Activated B cell treated with CpG ODN at 0.5 μM for 24 hours (primary cell): ENCODE results near the gene SLC16A4. TPM values are rescaled to one million over a fixed set of nuclear protein-coding genes. Genes with fewer than 3 reads are reported as not detected.
"Not testable (repeated sequence)": the region's sequence is repeated elsewhere in the genome, so short reads cannot be mapped to it uniquely, and the experiment has no call there.

Source experiments
- ATAC-seq: fragments of 200-7000 bp; cut with Tn5 transposase; one replicate; pipeline ENCODE4 v1.10.0; 2021; ENCODE audit warnings: low read depth, mild to moderate bottlenecking, moderate library complexity
- CTCF ChIA-PET: fragments of 350-600 bp; sonication (Branson Sonifier 250); formaldehyde crosslinking; loops from one replicate; lab custom pipeline; 2021; ENCODE audit warnings: antibody characterized with exemption; lab: Charles Lee
- POLR2A ChIA-PET: fragments of 350-600 bp; sonication (Branson Sonifier 250); formaldehyde crosslinking; loops from one replicate; lab custom pipeline; 2021; ENCODE audit warnings: antibody characterized with exemption; lab: Charles Lee
- DNase-seq: peaks from one replicate; pipeline ENCODE4 v3.0.0; 2022
- H3K27ac Mint-ChIP-seq: one replicate; pipeline ENCODE4 v1.8.0; 2020; ENCODE audit warnings: mixed read lengths
- H3K27me3 Mint-ChIP-seq: one replicate; pipeline ENCODE4 v1.8.0; 2021; ENCODE audit warnings: mixed read lengths
- H3K36me3 Mint-ChIP-seq: one replicate; pipeline ENCODE4 v1.8.0; 2021; ENCODE audit warnings: low read depth, mixed read lengths
- H3K4me1 Mint-ChIP-seq: one replicate; pipeline ENCODE4 v1.8.0; 2021; ENCODE audit warnings: mixed read lengths
- H3K4me3 Mint-ChIP-seq: one replicate; pipeline ENCODE4 v1.8.0; 2020; ENCODE audit warnings: mild to moderate bottlenecking, mixed read lengths
- H3K9me3 Mint-ChIP-seq: one replicate; pipeline ENCODE4 v1.8.0; 2020; ENCODE audit warnings: mixed read lengths
- intact Hi-C: fragments of 100-400 bp; cut with micrococcal nuclease; formaldehyde crosslinking; loops from one replicate; pipeline ENCODE4 v1.15.1; 2024
- total RNA-seq: library from RNA; stranded (reverse); gene quantifications from 2 replicates; pipeline ENCODE4 v1.2.3, GENCODE V29; 2022
- TF ChIP-seq, protein P1 (sequence below): fragments of 200-600 bp; IDR thresholded peaks from one replicate; pipeline ENCODE4 v1.8.0; 2022; ENCODE audit warnings: antibody characterized with exemption, mild to moderate bottlenecking

Gene SLC16A4
- total RNA-seq, 1 donor from 2014 or later: 0.89 TPM

- intact Hi-C loops: loop anchor here (5.0 kb wide), 1 partner anchor 37 kb away; no protein-coding TSS in a partner anchor
- ATAC-seq (no peak), DNase-seq (no peak)
- H3K9me3 Mint-ChIP-seq: no peaks in the 10 kb centered on the region
- peaks cover 15% of the 10 kb centered on the region for H3K36me3 Mint-ChIP-seq
- H3K27me3 Mint-ChIP-seq: no peaks in the 10 kb centered on the region
- TF ChIP-seq, protein P1, sequence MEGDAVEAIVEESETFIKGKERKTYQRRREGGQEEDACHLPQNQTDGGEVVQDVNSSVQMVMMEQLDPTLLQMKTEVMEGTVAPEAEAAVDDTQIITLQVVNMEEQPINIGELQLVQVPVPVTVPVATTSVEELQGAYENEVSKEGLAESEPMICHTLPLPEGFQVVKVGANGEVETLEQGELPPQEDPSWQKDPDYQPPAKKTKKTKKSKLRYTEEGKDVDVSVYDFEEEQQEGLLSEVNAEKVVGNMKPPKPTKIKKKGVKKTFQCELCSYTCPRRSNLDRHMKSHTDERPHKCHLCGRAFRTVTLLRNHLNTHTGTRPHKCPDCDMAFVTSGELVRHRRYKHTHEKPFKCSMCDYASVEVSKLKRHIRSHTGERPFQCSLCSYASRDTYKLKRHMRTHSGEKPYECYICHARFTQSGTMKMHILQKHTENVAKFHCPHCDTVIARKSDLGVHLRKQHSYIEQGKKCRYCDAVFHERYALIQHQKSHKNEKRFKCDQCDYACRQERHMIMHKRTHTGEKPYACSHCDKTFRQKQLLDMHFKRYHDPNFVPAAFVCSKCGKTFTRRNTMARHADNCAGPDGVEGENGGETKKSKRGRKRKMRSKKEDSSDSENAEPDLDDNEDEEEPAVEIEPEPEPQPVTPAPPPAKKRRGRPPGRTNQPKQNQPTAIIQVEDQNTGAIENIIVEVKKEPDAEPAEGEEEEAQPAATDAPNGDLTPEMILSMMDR: no peak
- H3K4me1 Mint-ChIP-seq: peaks cover 35% of the 10 kb centered on the region
- ChIA-PET POLR2A (interaction anchor here (0.6 to 8.7 kb wide), 3 partner anchors 24 to 71 kb away, joined by 3 to 149 read pairs (median 47); partner anchors contain the start of gene RBM15), CTCF (interaction anchor here (0.7 to 3.0 kb wide), 8 partner anchors 24 to 212 kb away, joined by 3 to 46 read pairs (median 8); partner anchors contain the start of gene RBM15)
- peak overlapping the region; percentile 19 for H3K4me3 Mint-ChIP-seq
- H3K27ac Mint-ChIP-seq: no peak overlapping the region
Observed at GRCh38 chr1:110409316-110409715, 18.5 kb upstream of the SLC16A4 start.

GRCh38 chr1:110408488-110408887 lies 17.7 kb upstream of the SLC16A4 start:
- no peaks in the 10 kb centered on the region for H3K9me3 Mint-ChIP-seq
- peak overlapping the region; percentile 97 for H3K4me3 Mint-ChIP-seq
- TF ChIP-seq, protein P1: no peak
- CTCF ChIA-PET: interaction anchor here (0.6 to 3.0 kb wide), 10 partner anchors 24 to 212 kb away, joined by 3 to 46 read pairs (median 7); partner anchors contain the start of gene RBM15
- H3K4me1 Mint-ChIP-seq: peaks cover 35% of the 10 kb centered on the region
- peaks cover 23% of the 10 kb centered on the region for H3K36me3 Mint-ChIP-seq
- no peak for DNase-seq
- intact Hi-C loops: loop anchor here (5.0 kb wide), 1 partner anchor 36 kb away; no protein-coding TSS in a partner anchor
- no peak for ATAC-seq
- POLR2A ChIA-PET: interaction anchor here (0.7 to 8.7 kb wide), 5 partner anchors 23 to 198 kb away, joined by 3 to 149 read pairs (median 9); partner anchors contain the start of genes KCNC4 and RBM15
- H3K27ac Mint-ChIP-seq: peak overlapping the region; percentile 96
- no peaks in the 10 kb centered on the region for H3K27me3 Mint-ChIP-seq

DNA sequence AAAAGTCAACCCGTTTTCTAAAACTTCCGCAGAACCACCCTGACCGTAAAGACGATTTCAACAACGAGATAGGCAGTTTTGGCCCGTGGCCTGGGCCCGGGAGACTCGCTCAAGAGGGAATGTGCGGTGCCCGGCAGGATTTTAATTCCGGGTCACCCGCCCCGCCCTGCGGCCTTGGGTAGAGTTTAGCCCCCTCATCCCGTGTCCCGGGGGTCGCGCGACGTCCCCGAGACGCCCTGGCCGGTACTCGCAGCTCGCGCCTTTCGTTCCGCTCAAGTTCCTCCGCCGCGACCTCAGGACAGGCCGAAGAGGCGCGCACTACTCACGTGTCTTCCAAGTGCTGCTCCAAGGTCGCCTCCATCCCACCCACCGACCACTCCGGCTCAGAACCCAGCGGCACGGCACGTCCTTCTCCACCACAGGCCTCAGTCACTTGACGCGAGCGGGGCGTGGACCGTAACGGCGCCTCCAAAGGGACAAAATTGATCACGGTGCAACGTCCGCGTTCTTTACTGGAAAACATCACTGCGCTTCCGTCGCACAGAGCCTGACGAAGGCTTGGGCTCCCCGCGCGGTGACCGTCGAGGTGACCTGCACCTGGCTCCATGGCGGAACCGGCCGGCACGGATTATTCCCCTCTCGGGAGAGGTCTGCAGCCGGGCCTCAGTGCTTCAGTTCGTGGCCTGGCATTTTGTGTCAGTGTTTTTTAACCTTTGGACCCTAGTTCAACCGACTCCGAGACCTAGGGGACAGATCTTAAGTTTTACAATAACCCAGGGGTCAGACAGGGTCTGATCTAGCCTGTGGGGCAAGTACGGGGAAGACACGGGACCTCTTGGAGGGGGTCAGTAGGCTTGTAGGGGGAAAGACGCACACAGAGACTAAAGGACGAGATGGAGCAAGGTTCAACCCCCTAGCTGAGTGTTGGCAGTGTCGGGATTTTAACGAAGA lies 16.7 kb upstream of the SLC16A4 start, which contains the start of gene LAMTOR5:
Gene LAMTOR5 (minus strand): TSS at position 435 of the 951 bp plus-strand sequence. CDS start 74 bp downstream, at position 361.
- H3K9me3 Mint-ChIP-seq: no peaks in the 10 kb centered on the region
- CTCF ChIA-PET: interaction anchor here (1.3 to 3.0 kb wide), 9 partner anchors 23 to 211 kb away, joined by 4 to 46 read pairs (median 8); partner anchors contain the start of gene RBM15
- intact Hi-C loops: loop anchor here (1.0 to 5.0 kb wide), 6 partner anchors 22 to 373 kb away; partner anchors contain the start of gene STRIP1

GRCh38 chr1:110406407-110406806 lies 15.6 kb upstream of the SLC16A4 start:
- Mint-ChIP-seq H3K4me3 (peak overlapping the region; percentile 97), H3K27ac (peak overlapping the region; percentile 96), H3K36me3 (peaks cover 42% of the 10 kb centered on the region), H3K4me1 (peaks cover 22% of the 10 kb centered on the region)
- DNase-seq, ATAC-seq, H3K27me3 Mint-ChIP-seq, H3K9me3 Mint-ChIP-seq: not testable (repeated sequence)
- CTCF ChIA-PET: interaction anchor here (0.8 to 1.1 kb wide), 2 partner anchors 54 to 68 kb away, joined by 3 read pairs; no protein-coding TSS in a partner anchor
- intact Hi-C loops: loop anchor here (2.0 to 5.0 kb wide), 2 partner anchors 34 to 372 kb away; partner anchors contain the start of gene STRIP1
- POLR2A ChIA-PET: interaction anchor here (1.6 to 8.7 kb wide), 5 partner anchors 14 to 196 kb away, joined by 4 to 149 read pairs (median 9); partner anchors contain the start of genes KCNC4 and RBM15

More for the DNA sequence above, 16.7 kb upstream of the SLC16A4 start, which contains the start of gene LAMTOR5:
- POLR2A ChIA-PET: interaction anchor here (0.9 to 8.7 kb wide), 4 partner anchors 22 to 197 kb away, joined by 3 to 149 read pairs (median 28); partner anchors contain the start of genes KCNC4 and RBM15
- TF ChIP-seq, protein P1: no peak
- Mint-ChIP-seq H3K4me1 (peaks cover 26% of the 10 kb centered on the region), H3K27ac (peak within 1 kb of the TSS; percentile 96), H3K27me3 (no peaks in the 10 kb centered on the region), H3K4me3 (peak within 1 kb of the TSS; percentile 97), H3K36me3 (peaks cover 31% of the 10 kb centered on the region)
- DNase-seq: peak; percentile 84
- peak; percentile 91 for ATAC-seq

GRCh38 chr1:110404401-110404800 lies 13.6 kb upstream of the SLC16A4 start:
- ChIA-PET CTCF (interaction anchor here (1.8 kb wide), 1 partner anchor 56 kb away, joined by 5 read pairs; no protein-coding TSS in a partner anchor), POLR2A (interaction anchor here (2.3 to 8.7 kb wide), 4 partner anchors 19 to 66 kb away, joined by 5 to 149 read pairs (median 10); partner anchors contain the start of gene RBM15)
- Mint-ChIP-seq H3K36me3 (peaks cover 57% of the 10 kb centered on the region), H3K27me3 (no peaks in the 10 kb centered on the region), H3K27ac (no peak overlapping the region), H3K4me3 (no peak overlapping the region), H3K9me3 (no peaks in the 10 kb centered on the region), H3K4me1 (peaks cover 22% of the 10 kb centered on the region)
- DNase-seq: no peak
- intact Hi-C loops: no loop called here
- TF ChIP-seq, protein P1: no peak
- no peak for ATAC-seq
